Neural crest cell (in vitro differentiated cells): Measurements from ENCODE around the gene WFIKKN2. TPM values are rescaled to one million over a fixed set of nuclear protein-coding genes. Genes with fewer than 3 reads are reported as not detected.
"Not testable (repeated sequence)": the region's sequence is repeated elsewhere in the genome, so short reads cannot be mapped to it uniquely, and the experiment has no call there.

ENCODE experiments used
- DNase-seq: peaks from one replicate; pipeline ENCODE4 v3.0.0; 2021; ENCODE audit warnings: low read depth, mixed read lengths, low spot score
- H3K27ac Mint-ChIP-seq: one replicate; pipeline ENCODE4 v1.8.0; 2021; ENCODE audit warnings: mild to moderate bottlenecking, mixed read lengths; ENCODE audit not compliant: unreplicated experiment
- H3K27me3 Mint-ChIP-seq: 2 replicates; pipeline ENCODE4 v1.8.0; 2021; ENCODE audit warnings: low read depth, mild to moderate bottlenecking, mixed read lengths
- H3K36me3 Mint-ChIP-seq: 2 replicates; pipeline ENCODE4 v1.8.0; 2021; ENCODE audit warnings: low read depth, mild to moderate bottlenecking, mixed read lengths
- H3K4me1 Mint-ChIP-seq: 2 replicates; pipeline ENCODE4 v1.8.0; 2021; ENCODE audit warnings: mixed read lengths
- H3K4me3 Mint-ChIP-seq: one replicate; pipeline ENCODE4 v1.8.0; 2021; ENCODE audit warnings: mild to moderate bottlenecking, mixed read lengths
- H3K9me3 Mint-ChIP-seq: 2 replicates; pipeline ENCODE4 v1.8.0; 2021; ENCODE audit warnings: mixed read lengths
- CTCF ChIP-seq: fragments of 200-600 bp; sonication (generic); conservative IDR thresholded peaks from 2 replicates; pipeline ENCODE4 v1.5.0; 2021; ENCODE audit warnings: antibody characterized with exemption, mild to moderate bottlenecking
- total RNA-seq: library from RNA; stranded (reverse); gene quantifications from 2 replicates; pipeline ENCODE4 v1.2.1, GENCODE V29; 2021

WFIKKN2 gene
- total RNA-seq, 1 donor from 2014 or later = 0.09 TPM

- Mint-ChIP-seq H3K9me3 (no peaks in the 10 kb centered on the region), H3K36me3 (no peaks in the 10 kb centered on the region), H3K27me3 (no peaks in the 10 kb centered on the region), H3K27ac (no peak overlapping the region), H3K4me1 (peaks cover 17% of the 10 kb centered on the region), H3K4me3 (no peak overlapping the region)
- no peak for DNase-seq
- TF ChIP-seq CTCF = no peak
Observed at GRCh38 chr17:50853781-50854180, 18.4 kb downstream of the WFIKKN2 start.

- no peaks in the 10 kb centered on the region for H3K36me3 Mint-ChIP-seq
- H3K4me1 Mint-ChIP-seq = peaks cover 15% of the 10 kb centered on the region
- no peak overlapping the region for H3K4me3 Mint-ChIP-seq
- H3K9me3 Mint-ChIP-seq = no peaks in the 10 kb centered on the region
- no peaks in the 10 kb centered on the region for H3K27me3 Mint-ChIP-seq
- no peak for TF ChIP-seq CTCF
- no peak for DNase-seq
- no peak overlapping the region for H3K27ac Mint-ChIP-seq
Observed at GRCh38 chr17:50855708-50856330, 20.4 kb downstream of the WFIKKN2 start.

- H3K4me3 Mint-ChIP-seq = no peak overlapping the region
- TF ChIP-seq CTCF = no peak
Observed at GRCh38 chr17:50856431-50856830, 21.0 kb downstream of the WFIKKN2 start.

GRCh38 chr17:50858486-50859225 is 23.3 kb downstream of the WFIKKN2 start:
- H3K9me3 Mint-ChIP-seq = no peaks in the 10 kb centered on the region
- H3K4me3 Mint-ChIP-seq = no peak overlapping the region
- peaks cover 3% of the 10 kb centered on the region for H3K36me3 Mint-ChIP-seq
- H3K4me1 Mint-ChIP-seq = peaks cover 23% of the 10 kb centered on the region
- no peak overlapping the region for H3K27ac Mint-ChIP-seq
- no peak for TF ChIP-seq CTCF
- no peak for DNase-seq
- no peaks in the 10 kb centered on the region for H3K27me3 Mint-ChIP-seq

More at GRCh38 chr17:50856431-50856830, 21.0 kb downstream of the WFIKKN2 start:
- H3K36me3 Mint-ChIP-seq = no peaks in the 10 kb centered on the region
- no peaks in the 10 kb centered on the region for H3K9me3 Mint-ChIP-seq
- no peak overlapping the region for H3K27ac Mint-ChIP-seq
- peaks cover 21% of the 10 kb centered on the region for H3K4me1 Mint-ChIP-seq
- no peaks in the 10 kb centered on the region for H3K27me3 Mint-ChIP-seq
- DNase-seq = no peak

- H3K27me3 Mint-ChIP-seq, H3K9me3 Mint-ChIP-seq, H3K4me3 Mint-ChIP-seq, DNase-seq, H3K36me3 Mint-ChIP-seq, H3K27ac Mint-ChIP-seq: not testable (repeated sequence)
- H3K4me1 Mint-ChIP-seq = peaks cover 34% of the 10 kb centered on the region
Observed at GRCh38 chr17:50859727-50860126, 24.3 kb downstream of the WFIKKN2 start.

GRCh38 chr17:50861334-50861676 is 25.9 kb downstream of the WFIKKN2 start:
- H3K27me3 Mint-ChIP-seq = no peaks in the 10 kb centered on the region
- peaks cover 3% of the 10 kb centered on the region for H3K36me3 Mint-ChIP-seq
- no peak for DNase-seq
- peaks cover 38% of the 10 kb centered on the region for H3K4me1 Mint-ChIP-seq
- H3K4me3 Mint-ChIP-seq = peak overlapping the region; percentile 5
- no peak overlapping the region for H3K27ac Mint-ChIP-seq
- H3K9me3 Mint-ChIP-seq = no peaks in the 10 kb centered on the region
- no peak for TF ChIP-seq CTCF
